ENCODE results near the gene CCDC142.
A peak's percentile ranks its signal among the peaks of the same experiment; 100 is the strongest.

- TF ChIP-seq CTCF (IDR thresholded peaks at IDR 0.05) (peak; percentile 69 to 88 (median 71)), POLR2A (IDR thresholded peaks at IDR 0.05) (no peak)
Measured at GRCh38 chr2:74482801-74483674, at the start of gene CCDC142, which contains the start of gene TTC31.

Data from testis (tissue), 2 donors.